NCI-H748 (cell line): Measurements from ENCODE around the gene VSX1.

Experiments
- DNase-seq: peaks from one replicate; lab custom pipeline; 2025; ENCODE audit not compliant: unreplicated experiment; lab: John Stamatoyannopoulos, UW

Gene VSX1

DNA sequence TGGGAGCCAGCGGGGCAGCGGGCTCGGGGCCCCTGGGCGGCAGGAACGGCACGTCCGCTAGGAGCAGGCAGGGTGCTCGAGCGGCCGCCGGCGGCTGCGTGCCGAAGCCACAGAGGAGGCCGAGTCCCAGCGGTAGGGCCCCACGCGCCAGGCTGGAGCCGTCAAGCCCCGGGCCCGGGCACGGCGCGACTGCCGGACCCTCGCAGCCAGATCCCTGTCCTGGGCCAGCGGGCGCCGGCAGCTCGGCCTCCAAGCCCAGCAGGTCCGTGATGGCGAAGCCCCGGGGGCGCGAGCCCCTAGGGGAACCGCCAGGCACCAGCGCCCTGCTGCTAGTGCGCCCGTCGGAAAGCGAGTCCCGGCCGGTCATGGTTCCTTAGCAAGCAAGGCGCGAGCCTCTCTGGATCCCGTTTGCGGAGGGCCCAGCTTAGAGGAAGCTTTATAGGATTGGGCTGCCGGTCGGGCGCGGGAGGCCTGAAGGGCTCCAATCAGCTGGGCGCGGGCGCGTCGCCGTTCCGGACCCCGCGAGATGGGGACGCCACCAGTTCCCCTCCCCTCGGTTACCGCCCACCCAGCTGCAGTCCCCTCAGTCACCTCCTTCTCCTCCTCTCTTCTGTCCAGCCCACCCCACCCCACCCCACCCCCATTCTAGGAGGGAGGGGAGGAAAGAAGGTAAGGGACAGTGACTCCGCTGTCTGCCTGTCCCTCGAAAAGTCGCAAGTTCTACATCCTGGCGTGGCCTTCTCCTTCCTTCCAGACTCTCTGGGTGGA lies at the start of gene VSX1:
Gene VSX1 (minus strand): TSS at position 412 of the 768 bp plus-strand sequence. CDS start 45 bp downstream, at position 367.
- DNase-seq: no peak

- no peak for DNase-seq
These were observed 48.0 kb upstream of the VSX1 start for GRCh38 chr20:25129908-25130307.

- no peak for DNase-seq
These were observed 47.5 kb upstream of the VSX1 start for GRCh38 chr20:25129428-25129827.

- DNase-seq: no peak
These were observed 46.7 kb upstream of the VSX1 start for GRCh38 chr20:25128649-25129048.

DNA sequence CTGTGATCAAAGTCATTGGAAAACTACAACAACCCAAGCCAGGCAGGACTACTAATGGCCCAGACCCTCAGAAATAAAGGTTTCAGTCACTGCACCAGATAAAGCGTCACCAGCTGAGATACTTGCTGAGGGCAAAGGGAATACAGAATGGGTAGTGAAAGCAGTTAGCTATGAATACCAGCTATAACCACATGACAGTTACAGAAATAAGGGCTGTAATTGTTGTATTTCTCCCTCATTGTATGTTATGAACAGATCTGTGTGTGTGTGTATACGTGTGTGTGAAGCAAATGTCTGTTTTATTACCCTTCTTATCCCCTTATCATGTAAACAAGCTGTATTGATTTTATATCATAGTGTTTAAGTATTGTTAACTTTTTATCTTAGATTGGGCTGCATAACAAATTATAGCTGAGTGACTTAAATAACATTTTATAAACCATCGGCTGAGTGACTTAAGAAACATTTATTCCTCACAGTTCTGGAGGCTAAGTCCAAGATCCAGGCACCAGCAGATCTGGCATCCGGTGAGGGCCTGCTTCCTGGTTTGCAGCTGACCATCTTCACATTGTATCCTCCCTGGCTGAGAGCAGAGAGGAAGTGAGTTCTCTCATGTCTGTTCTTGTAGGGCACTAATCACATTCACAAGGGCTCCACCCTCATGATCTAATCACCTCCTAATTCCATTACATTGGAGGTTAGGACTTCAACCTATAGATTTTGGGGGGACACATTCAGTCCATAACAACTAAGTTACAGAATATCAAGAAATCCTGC lies 46.0 kb upstream of the VSX1 start:
- DNase-seq: no peak

DNA sequence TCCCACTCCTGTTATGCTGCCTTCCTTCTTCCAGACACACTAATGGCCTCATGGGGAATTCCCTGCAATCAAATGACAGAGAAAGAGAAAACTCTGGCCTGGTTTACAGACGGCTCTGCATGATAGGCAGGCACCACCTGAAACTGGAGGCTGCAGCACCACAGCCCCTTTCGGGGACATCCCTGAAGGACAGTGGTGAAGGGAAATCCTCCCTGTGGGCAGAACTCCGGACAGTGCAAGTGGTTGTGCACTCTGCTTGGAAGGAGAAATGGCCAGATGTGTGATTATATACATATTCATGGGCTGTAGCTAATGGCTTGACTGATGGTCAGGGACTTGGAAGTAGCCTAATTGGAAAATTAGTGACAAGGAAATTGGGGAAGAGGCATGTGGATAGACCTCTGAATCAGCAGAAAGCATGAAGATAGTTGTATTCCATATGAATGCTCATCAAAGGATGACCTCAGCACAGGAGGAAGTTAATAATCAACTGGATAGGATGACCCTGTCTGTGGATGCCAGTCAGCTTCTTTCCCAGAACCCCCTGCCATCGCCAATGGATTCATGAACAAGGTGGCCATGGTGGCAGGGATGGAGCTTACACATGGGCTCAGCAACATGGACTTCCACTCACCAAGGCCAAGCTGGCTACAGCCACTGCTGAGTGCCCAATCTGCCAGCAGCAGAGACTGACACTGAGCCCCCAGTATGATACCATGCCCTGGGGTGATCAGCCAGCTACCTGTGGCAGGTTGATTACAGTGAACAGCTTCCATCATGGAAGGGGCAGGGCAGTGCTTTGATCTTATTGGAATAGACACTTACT lies 44.5 kb upstream of the VSX1 start:
- DNase-seq: no peak

GRCh38 chr20:25125636-25126035 lies 43.7 kb upstream of the VSX1 start:
- no peak for DNase-seq

DNA sequence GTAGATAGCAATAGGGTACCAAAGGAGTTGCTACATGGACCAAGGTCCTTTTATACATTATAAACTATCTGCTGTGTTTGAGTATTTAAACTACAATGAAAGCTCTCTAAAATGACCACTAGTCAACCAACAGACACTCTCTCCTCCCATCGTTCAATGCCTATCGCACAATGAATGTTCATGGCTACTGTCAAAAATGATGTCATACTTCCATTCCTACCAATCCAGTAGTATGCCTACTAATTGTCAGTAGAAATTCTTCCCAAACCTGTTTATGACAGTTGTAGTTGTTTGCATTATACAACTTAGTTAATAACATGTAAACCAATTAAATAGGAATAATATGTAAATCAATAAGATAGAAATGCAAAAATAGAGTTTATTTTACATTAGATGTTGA lies 39.0 kb upstream of the VSX1 start:
- no peak for DNase-seq

GRCh38 chr20:25120457-25120856 lies 38.5 kb upstream of the VSX1 start:
- DNase-seq: no peak

GRCh38 chr20:25118529-25118928 lies 36.6 kb upstream of the VSX1 start:
- DNase-seq: no peak

DNA sequence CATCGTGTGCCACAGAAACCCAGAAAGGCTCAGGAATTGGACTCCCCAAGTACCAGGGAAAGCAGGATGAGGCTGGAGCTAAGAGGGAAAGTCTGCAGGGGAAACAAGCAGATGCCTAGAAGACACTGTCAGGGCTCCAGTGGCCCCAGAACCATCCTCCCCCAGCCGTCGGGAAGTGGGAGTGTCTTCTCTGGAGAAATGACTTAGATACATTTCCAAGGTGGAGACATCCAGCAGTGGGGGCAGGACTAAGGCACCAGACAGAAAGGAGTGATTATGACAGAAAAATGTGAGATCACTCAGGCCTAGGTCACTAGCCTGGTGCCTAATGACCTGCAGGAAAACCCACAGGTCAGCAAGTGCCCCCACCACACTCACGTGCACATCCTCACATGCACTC lies 36.0 kb upstream of the VSX1 start:
- no peak for DNase-seq

DNA sequence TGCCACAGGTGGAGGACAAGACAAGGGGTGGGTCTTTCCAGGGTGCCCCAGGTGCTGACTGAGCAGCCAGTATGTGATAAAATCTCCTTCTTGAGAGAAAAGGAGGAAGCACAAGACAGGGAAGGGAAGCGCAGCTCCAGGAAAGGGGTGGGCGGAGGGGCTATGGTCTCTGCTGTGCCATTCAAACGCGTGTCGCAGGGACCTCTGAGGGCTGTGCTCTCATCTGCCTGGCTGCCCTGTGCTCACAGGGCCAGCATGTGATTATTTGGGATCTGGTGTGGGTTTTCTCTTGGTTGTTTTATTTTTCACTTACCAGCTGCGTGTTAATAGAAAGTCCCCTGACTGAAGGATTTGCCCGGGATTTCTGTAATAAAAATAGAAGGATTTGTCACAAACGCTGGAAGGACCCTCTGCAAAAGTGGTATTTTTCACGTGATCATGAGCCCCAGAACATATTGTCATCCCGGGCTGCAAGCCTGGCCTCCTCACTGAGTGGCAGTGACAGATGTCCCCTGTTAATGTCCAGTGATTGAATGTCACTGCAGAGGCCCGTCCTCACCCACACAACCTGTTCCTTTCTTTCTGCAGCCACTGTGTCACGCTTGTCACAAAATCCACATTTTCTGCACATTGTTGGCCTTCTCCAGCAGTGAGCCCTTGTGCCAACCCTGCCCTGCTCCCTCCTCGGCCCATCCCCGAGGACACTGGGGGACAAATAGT lies 35.0 kb upstream of the VSX1 start:
- DNase-seq: no peak

DNA sequence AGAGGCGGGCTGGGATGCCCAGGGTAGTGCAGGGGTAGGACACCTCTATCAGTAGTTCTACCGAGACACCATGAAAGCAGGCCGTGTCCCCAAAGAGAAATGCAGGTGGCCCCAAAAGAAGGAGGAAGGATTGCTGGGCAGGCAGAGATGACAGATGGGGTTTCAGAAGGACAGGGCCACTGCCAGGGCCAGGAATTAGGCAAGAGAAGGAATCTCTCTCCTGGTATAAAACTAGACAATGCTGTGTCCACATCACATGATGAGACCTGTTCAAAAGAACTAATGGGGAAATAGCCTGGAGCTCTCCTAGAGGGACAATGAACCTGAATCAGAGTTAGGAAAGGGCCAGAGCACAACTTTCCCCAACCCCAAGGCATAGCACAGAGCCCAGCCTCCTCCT lies 21.6 kb upstream of the VSX1 start:
- DNase-seq: no peak

DNA sequence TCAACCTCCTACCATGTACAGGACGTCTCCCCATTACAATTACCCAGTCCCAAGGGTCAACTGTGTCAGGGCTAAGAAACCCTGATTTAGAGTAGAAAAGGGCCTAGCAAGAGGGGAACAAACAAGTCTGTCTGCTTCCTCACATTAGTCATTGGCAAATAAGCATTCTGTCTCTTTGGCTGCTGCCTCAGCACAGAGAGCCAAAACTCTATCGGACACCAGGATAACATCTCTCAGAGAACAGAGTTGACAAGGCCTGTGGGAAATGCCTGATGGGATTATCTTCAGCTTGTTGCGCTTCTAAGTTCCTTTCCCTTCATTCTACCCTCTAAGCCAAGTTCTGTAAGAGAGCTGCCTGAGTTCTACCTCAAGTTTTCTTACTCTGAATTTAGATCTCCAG lies 19.0 kb upstream of the VSX1 start:
- DNase-seq: no peak

DNA sequence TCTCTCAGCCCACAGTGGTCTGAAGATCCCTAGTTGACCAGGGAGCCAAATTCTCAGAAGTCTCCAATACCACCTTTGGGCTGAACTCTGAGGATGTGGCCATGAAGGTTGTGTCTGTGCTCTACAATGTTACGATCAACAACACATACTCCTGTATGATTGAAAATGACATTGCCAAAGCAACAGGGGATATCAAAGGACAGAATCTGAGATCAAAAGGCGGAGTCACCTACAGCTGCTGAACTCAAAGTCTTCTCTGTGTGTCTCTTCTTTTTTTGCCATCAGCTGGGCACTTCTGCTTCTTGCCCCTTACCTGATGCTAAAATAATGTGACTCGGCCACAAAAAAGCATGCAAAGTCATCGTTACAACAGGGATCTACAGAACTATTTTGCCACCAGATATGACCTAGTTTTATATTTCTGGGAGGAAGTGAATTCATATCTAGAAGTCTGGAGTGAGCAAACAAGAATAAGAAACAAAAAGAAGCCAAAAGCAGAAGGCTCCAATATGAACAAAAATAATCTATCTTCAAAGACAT lies 17.7 kb upstream of the VSX1 start:
- DNase-seq: no peak

DNA sequence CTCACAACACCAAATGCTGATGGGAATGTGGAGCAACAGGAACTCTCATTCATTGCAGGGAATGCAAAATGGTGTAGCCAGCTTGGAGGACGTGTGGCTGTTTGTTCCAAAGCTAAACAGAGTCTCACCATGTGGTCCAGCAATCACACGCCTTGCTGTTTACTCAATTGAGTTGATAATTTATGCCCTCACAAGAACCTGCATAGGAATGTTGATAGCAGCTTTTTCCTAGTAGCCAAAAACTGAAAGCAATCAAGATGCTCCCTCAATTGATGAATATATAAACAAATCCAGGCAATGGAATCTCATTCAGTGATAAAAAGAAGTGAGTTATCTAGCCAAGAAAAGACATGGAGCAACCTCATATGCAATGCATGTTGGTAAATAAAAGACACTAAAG lies 15.6 kb upstream of the VSX1 start:
- no peak for DNase-seq

DNA sequence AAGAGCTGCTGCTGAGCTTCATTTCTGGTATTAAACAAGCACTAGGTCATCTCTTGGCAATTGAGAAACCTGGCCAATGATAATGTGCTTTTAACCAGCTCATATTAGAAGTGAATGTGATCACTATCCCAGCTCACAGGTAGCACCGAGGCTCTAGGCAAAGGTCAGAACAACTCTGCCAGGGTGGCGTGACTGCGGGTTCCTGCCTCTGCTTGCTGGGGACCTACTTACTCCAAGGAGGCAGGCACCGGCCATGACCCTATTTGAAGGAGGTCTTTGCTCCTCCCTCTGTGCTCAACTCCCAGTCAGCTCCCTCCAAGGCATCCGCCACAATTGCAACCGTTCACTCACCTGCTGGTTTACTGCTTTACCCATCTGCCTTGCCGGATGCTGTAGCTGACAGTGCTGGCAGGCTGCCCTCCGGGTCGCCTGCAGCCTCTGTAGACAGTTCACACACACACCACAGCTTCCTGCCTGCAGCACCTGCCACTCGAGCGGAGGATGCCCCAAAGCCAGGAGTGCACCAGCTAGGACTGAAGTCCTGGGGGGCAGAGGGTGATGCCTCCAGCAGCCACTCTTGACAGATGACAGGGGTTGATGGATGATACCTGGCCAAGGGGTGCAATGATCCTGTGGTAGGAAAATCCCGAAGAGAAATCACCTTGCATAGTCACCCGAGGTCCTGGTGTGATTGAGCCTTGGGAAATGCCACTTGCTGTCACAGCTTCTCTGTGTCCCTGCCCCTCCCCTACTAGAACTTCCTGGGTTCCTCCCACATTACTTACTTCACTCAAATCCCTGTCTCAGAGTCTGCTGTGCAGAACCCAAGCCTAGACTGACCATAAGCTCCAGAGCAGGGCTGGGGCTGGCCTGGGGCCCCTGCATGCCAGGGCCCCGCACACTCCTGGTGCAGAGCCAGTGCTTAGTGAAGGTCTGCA lies 8.8 kb upstream of the VSX1 start:
- DNase-seq: peak; percentile 74

DNA sequence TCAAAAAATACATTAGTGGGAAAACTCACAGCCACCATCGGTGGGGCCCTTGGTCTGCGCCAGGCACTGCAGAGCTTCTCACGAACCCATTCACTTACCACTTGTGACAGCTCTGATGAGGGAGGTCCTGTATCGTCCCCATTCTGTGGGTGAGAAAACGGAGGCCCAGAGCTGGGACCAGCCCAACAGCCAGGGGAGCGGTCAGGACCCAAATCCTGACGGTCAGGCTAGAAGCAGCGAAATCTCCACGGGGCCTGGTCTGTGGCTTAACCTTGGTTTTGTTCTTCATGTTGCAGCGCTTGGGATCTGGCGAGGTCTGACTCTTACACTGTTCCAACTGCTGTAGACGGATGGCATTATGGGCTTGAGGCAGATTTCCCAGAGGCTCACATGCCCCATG lies 7.7 kb upstream of the VSX1 start:
- no peak for DNase-seq

- DNase-seq: no peak
These were observed 7.2 kb upstream of the VSX1 start for GRCh38 chr20:25089096-25089495.

GRCh38 chr20:25088267-25088666 lies 6.3 kb upstream of the VSX1 start:
- DNase-seq: no peak
